ENCODE measurements around the gene SRD5A2.

DNA sequence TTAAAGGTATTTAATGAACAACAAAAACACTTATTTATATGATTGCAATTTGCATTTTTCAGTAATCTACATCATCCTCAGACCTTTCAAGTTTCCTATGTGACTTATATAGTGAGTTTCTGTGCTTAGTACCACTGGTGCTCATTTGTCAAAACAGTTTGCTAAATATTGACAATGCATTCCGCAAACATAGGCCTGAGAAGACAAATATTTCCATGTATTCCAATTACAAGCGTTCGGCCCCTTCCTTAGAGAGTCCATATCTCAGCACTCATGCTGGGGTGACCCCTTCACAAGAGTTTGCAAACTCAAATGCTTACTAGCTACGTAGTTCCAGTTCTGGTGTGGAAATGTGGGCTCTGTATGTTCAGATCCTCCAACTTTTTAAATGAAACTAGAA lies 56.1 kb downstream of the SRD5A2 start:
- TF ChIP-seq POLR2AphosphoS5 (IDR thresholded peaks at IDR 0.05; ENCODE audit: insufficient read depth in 1 of 2, low read depth in 1 of 2) (no peak), POLR2A (IDR thresholded peaks at IDR 0.05) (no peak)
